T47D (cell line): ENCODE measurements around the gene AP3B1.
A peak's percentile ranks its signal among the peaks of the same experiment; 100 is the strongest.

Source experiments
- DNase-seq, 2 experiments: peaks; one replicate each; pipeline versions ENCODE4 v3.0.0 to v3.0.0-alpha.2; 2011 to 2012; ENCODE audit warnings: low read depth in 1 of 2, low spot score in 1 of 2
- JUND ChIP-seq: IDR thresholded peaks from 2 replicates; pipeline ENCODE4 v1.6.1; 2012; ENCODE audit warnings: low read depth
- in situ Hi-C: cut with HindIII; loops from 2 replicates; pipeline ENCODE4 v1.10.0; 2016; ENCODE audit warnings: low sequenced_read_pairs, low pct_unique_long_range_greater_than_20kb

The AP3B1 gene

DNA sequence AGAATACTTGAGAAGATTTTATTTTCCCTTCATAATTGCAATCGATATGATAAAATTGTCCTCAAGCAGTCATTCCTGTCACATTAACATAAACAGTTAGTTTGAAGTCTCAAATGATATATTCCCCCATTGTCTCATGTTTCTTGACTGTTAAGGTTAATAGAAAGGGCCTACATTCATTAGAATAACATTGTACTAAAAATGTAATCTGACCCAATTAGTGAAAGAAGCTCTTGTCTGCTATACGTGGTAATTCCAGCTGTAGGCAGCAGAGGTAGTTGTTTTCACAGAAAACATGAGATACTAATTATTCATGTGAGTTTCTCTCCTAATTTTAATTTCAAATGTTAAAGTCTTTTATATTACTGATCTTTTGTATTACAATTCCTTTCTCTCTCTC lies 25.9 kb upstream of the AP3B1 start:
- TF ChIP-seq JUND = no peak
- DNase-seq = peak; percentile 3 to 48
- in situ Hi-C loops = no loop called here

DNA sequence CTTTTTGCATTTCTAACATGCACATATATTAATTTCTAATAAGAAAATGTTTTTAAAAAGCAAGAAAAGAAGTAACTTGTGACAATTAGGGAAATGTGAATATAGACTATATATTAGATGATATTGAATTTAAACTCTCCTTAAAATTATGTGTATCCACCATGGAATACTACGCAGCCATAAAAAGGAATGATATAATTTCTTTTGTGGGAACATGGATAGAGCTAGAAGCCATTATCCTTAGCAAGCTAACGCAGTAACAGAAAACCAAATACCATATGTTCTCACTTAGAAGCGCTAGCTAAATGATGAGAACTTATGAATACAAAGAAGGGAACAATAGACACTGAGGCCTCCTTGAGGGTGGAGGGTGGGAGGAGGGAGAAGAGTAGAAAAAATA lies 23.8 kb upstream of the AP3B1 start:
- no peak for TF ChIP-seq JUND
- in situ Hi-C loops = no loop called here
- no peak for DNase-seq

- TF ChIP-seq JUND = no peak
- in situ Hi-C loops = no loop called here
- no peak for DNase-seq
These were observed 23.0 kb upstream of the AP3B1 start for GRCh38 chr5:78317515-78317914.

- no peak for DNase-seq
- in situ Hi-C loops = no loop called here
- no peak for TF ChIP-seq JUND
These were observed 14.2 kb upstream of the AP3B1 start for GRCh38 chr5:78308703-78309102.

DNA sequence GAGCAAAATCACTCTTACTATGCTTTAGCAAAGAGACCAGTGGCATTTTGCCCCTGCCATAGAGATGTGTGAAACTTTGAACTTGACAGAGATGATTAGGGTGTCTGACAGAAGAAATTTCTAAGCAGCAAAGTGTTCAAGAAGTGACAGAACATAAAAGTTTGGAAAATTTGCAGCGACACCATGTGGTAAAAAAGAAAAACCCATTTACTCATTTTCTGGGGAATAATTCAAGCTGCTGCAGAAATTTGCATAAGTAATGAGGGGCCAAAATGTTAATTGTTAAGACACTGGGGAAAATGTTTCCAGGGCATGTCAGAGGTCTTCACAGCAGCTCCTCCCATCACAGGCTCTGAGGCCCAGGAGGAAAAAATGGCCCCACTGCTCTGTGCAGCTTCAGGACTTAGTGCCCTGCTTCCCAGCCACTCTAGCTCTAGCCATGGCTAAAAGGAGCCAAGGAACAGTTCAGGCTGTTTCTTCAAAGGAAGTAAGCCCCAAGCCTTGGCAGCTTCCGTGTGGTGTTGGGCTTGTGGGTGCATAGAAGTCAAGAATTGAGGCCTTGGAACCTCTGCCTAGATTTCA lies 6.1 kb upstream of the AP3B1 start:
- in situ Hi-C loops = no loop called here
- no peak for TF ChIP-seq JUND
- peak in 1 of 2 experiments; percentile 28 for DNase-seq

- no peak for TF ChIP-seq JUND
- in situ Hi-C loops = no loop called here
- peak; percentile 15 to 85 for DNase-seq
These were observed 800 bp upstream of the AP3B1 start for GRCh38 chr5:78295035-78295961.

DNA sequence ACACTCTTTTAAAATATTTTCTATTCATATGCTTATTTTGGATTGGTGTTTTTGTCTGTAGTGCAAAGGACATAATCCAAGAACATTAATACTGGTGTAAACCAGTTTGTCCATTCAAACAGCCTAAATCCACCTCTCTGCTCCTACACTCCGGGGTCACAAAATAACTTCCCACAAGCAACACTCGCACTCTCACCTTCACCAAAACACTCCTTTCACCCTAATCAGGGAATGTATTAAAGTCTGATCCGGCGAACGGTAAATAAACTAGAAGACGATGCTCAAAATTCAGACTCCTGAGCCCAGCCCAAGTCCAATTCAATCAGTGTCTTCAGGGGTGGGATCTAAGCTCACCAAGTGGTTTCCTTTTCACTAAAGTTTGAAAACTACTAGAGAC lies 649 bp downstream of the AP3B1 start:
- in situ Hi-C loops = no loop called here
- TF ChIP-seq JUND = no peak
- DNase-seq = no peak

DNA sequence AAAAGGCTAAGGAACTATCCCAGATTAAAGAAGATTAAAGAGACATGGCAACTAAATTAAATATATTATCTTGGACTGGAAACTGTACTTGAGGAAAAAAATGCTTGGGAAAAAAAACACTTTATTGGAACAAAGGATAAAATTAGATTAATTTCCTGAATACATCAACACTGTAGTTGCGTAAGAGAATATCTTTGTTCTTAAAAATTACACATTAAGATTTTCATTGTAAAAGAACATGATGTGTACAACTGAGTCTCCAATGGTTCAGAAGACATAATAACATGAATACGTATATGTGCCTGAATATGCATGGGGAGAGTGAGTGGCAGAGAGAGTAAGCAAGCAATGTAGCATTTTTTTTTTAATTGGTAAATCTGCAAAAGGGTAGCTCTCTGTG lies 2.8 kb downstream of the AP3B1 start:
- TF ChIP-seq JUND = no peak
- in situ Hi-C loops = no loop called here
- no peak for DNase-seq

DNA sequence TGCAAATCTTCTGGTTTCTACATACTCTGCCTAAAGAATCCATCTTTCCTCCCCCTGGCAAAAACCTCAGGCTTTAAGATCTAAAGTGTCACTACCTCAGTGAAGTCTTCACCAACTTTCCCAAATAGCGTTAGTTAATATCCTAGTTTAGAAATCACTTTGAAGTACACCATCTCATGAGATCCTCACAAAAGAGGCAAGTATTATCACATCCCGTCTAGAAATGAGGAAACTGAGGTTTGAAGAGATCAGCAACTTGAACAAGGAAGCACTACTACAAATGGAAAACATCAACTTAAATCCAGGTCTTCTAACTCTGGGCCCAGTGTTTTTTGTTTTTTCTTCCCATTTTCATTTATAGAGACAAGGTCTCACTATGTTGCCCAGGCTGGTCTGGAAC lies 4.6 kb downstream of the AP3B1 start:
- DNase-seq = no peak
- in situ Hi-C loops = no loop called here
- TF ChIP-seq JUND = no peak

GRCh38 chr5:78288246-78288645 lies 6.3 kb downstream of the AP3B1 start:
- TF ChIP-seq JUND = no peak
- DNase-seq = no peak
- in situ Hi-C loops = no loop called here

- no peak for DNase-seq
- in situ Hi-C loops = no loop called here
- TF ChIP-seq JUND = no peak
These were observed 6.7 kb downstream of the AP3B1 start for GRCh38 chr5:78287833-78288232.

DNA sequence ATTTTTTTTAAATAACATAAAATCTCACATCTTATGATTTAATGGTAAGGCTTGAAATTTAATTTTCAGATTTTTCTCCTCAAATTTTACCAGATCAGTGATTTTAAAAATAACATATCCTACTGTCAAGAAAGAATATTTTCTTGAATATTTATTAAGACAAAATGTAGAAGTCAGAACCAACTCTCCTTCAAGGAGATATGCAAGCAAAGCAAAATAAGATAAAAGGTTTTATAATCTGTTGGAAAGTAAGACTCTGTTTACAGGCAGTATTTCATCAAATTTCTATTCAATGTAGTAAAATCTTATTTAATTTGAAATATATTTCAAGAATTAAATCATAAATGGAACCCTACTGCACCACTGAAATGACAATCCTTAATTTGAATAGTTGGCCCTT lies 7.3 kb downstream of the AP3B1 start:
- no peak for DNase-seq
- no peak for TF ChIP-seq JUND
- in situ Hi-C loops = no loop called here

GRCh38 chr5:78286290-78286689 lies 8.2 kb downstream of the AP3B1 start:
- no peak for DNase-seq
- no peak for TF ChIP-seq JUND
- in situ Hi-C loops = no loop called here
